GM18526 (cell line): Measurements from ENCODE around the gene GNLY.

Source experiments
- POLR2A ChIP-seq: IDR thresholded peaks from 3 replicates; pipeline ENCODE4 v1.6.1; 2011; ENCODE audit not compliant: insufficient read length; ENCODE audit errors: extremely low read depth

The GNLY gene

GRCh38 chr2:85697096-85697495 lies 2.9 kb downstream of the GNLY start:
- TF ChIP-seq POLR2A, result no peak

GRCh38 chr2:85697716-85698115 lies 3.6 kb downstream of the GNLY start:
- no peak for TF ChIP-seq POLR2A

- TF ChIP-seq POLR2A, result no peak
Measured at GRCh38 chr2:85698184-85698879, 4.2 kb downstream of the GNLY start.

GRCh38 chr2:85698880-85699254 lies 4.7 kb downstream of the GNLY start:
- TF ChIP-seq POLR2A, result no peak

GRCh38 chr2:85699325-85699724 lies 5.2 kb downstream of the GNLY start:
- no peak for TF ChIP-seq POLR2A

- no peak for TF ChIP-seq POLR2A
Measured at GRCh38 chr2:85702172-85702571, 8.0 kb downstream of the GNLY start.

- TF ChIP-seq POLR2A, result no peak
Measured at GRCh38 chr2:85702800-85703199, 8.6 kb downstream of the GNLY start.

GRCh38 chr2:85703329-85703728 lies 9.2 kb downstream of the GNLY start:
- no peak for TF ChIP-seq POLR2A

GRCh38 chr2:85704038-85704437 lies 9.9 kb downstream of the GNLY start:
- TF ChIP-seq POLR2A, result no peak

- TF ChIP-seq POLR2A, result no peak
Measured at GRCh38 chr2:85704800-85705679, 10.9 kb downstream of the GNLY start.

GRCh38 chr2:85705680-85706039 lies 11.5 kb downstream of the GNLY start:
- no peak for TF ChIP-seq POLR2A

- TF ChIP-seq POLR2A, result no peak
Measured at GRCh38 chr2:85706063-85706462, 11.9 kb downstream of the GNLY start.

- TF ChIP-seq POLR2A, result no peak
Measured at GRCh38 chr2:85706599-85707296, 12.6 kb downstream of the GNLY start.

GRCh38 chr2:85707304-85707703 lies 13.1 kb downstream of the GNLY start:
- no peak for TF ChIP-seq POLR2A

GRCh38 chr2:85708641-85709040 lies 14.5 kb downstream of the GNLY start:
- no peak for TF ChIP-seq POLR2A

GRCh38 chr2:85709401-85709811 lies 15.2 kb downstream of the GNLY start:
- TF ChIP-seq POLR2A, result no peak
